HEK293 (cell line): ENCODE results near the gene PTMA.

ENCODE experiments used
- CTCF ChIA-PET: fragments of 350-600 bp; formaldehyde crosslinking; extraction: SDS; loops from one replicate; lab custom pipeline; 2021; ENCODE audit warnings: antibody characterized with exemption; lab: Yijun Ruan, JAX
- POLR2A ChIA-PET: fragments of 300-600 bp; formaldehyde crosslinking; extraction: SDS; loops from one replicate; lab custom pipeline; 2020; ENCODE audit warnings: antibody characterized with exemption, inconsistent platforms; lab: Yijun Ruan, JAX
- H3K27ac ChIP-seq: fragments of 200-500 bp; sonication (Bioruptor generic); 2 replicates; pipeline ENCODE4 v1.5.1; 2014; ENCODE audit warnings: low read depth, low read length, control low read depth, inconsistent platforms; ENCODE audit errors: extremely low read depth
- H3K36me3 ChIP-seq, 2 experiments: fragments of 200-500 bp in 1 of 2; sonication (Bioruptor generic) in 1 of 2; 1 replicate in 1 of 2; 2 replicates in 1 of 2; pipeline ENCODE4 v1.5.1; 2014 to 2017; ENCODE audit warnings: inconsistent platforms in 2 of 2, low read length in 2 of 2; ENCODE audit not compliant: control insufficient read depth in 2 of 2, insufficient read depth in 1 of 2
- H3K4me1 ChIP-seq: fragments of 200-500 bp; sonication (Bioruptor generic); 2 replicates; pipeline ENCODE4 v1.5.1; 2014; ENCODE audit warnings: mild to moderate bottlenecking, low read length, inconsistent platforms; ENCODE audit not compliant: control insufficient read depth, insufficient read depth
- H3K4me3 ChIP-seq: 2 replicates; pipeline ENCODE4 v1.5.1; 2011; ENCODE audit warnings: low read depth, mild to moderate bottlenecking, control low read depth, low read length, moderate library complexity
- H3K9me3 ChIP-seq: fragments of 200-500 bp; sonication (Bioruptor generic); 2 replicates; pipeline ENCODE4 v1.5.1; 2014; ENCODE audit warnings: low read depth, low read length, inconsistent platforms; ENCODE audit not compliant: control insufficient read depth, insufficient read depth
- BCL11B ChIP-seq: fragments of 450-650 bp; formaldehyde crosslinking; IDR thresholded peaks from 2 replicates; pipeline ENCODE4 v1.5.1; 2016; ENCODE audit warnings: low read depth, missing biosample characterization, missing genetic modification characterization
- EGR2 ChIP-seq: fragments of 450-650 bp; formaldehyde crosslinking; IDR thresholded peaks from 2 replicates; pipeline ENCODE4 v1.5.1; 2016; ENCODE audit warnings: low read depth, missing biosample characterization, missing genetic modification characterization
- GLIS2 ChIP-seq: fragments of 450-650 bp; formaldehyde crosslinking; IDR thresholded peaks from 2 replicates; pipeline ENCODE4 v1.5.1; 2016; ENCODE audit warnings: missing biosample characterization, missing genetic modification characterization
- IKZF3 ChIP-seq: fragments of 450-650 bp; IDR thresholded peaks from 2 replicates; pipeline ENCODE4 v1.5.0; 2018; ENCODE audit warnings: missing biosample characterization, mild to moderate bottlenecking, missing genetic modification characterization, moderate library complexity
- KLF1 ChIP-seq: fragments of 450-650 bp; formaldehyde crosslinking; IDR thresholded peaks from 2 replicates; pipeline ENCODE4 v1.5.1; 2016; ENCODE audit warnings: missing biosample characterization, missing genetic modification characterization
- KLF10 ChIP-seq: fragments of 450-650 bp; IDR thresholded peaks from 2 replicates; pipeline ENCODE4 v1.5.1; 2018; ENCODE audit warnings: missing biosample characterization, mild to moderate bottlenecking, missing genetic modification characterization
- KLF8 ChIP-seq: fragments of 450-650 bp; formaldehyde crosslinking; IDR thresholded peaks from 2 replicates; pipeline ENCODE4 v1.5.1; 2016; ENCODE audit warnings: missing biosample characterization, missing genetic modification characterization
- KLF9 ChIP-seq: fragments of 450-650 bp; formaldehyde crosslinking; IDR thresholded peaks from 2 replicates; pipeline ENCODE4 v1.5.1; 2016; ENCODE audit warnings: missing biosample characterization, missing genetic modification characterization, low read depth
- SP2 ChIP-seq: fragments of 450-650 bp; formaldehyde crosslinking; IDR thresholded peaks from 2 replicates; pipeline ENCODE4 v1.5.1; 2016; ENCODE audit warnings: missing biosample characterization, missing genetic modification characterization
- SP3 ChIP-seq: fragments of 450-650 bp; formaldehyde crosslinking; IDR thresholded peaks from 2 replicates; pipeline ENCODE4 v1.5.1; 2016; ENCODE audit warnings: missing biosample characterization, missing genetic modification characterization
- SP7 ChIP-seq: fragments of 450-650 bp; formaldehyde crosslinking; IDR thresholded peaks from 2 replicates; pipeline ENCODE4 v1.5.1; 2016; ENCODE audit warnings: missing biosample characterization, missing genetic modification characterization
- ZBTB20 ChIP-seq: fragments of 450-650 bp; formaldehyde crosslinking; IDR thresholded peaks from 2 replicates; pipeline ENCODE4 v1.5.1; 2016; ENCODE audit warnings: missing biosample characterization, missing genetic modification characterization
- ZBTB48 ChIP-seq: fragments of 450-650 bp; formaldehyde crosslinking; IDR thresholded peaks from 2 replicates; pipeline ENCODE4 v1.5.1; 2016; ENCODE audit warnings: missing biosample characterization, missing genetic modification characterization
- ZFHX2 ChIP-seq: fragments of 450-650 bp; formaldehyde crosslinking; conservative IDR thresholded peaks from 2 replicates; pipeline ENCODE4 v1.5.1; 2016; ENCODE audit warnings: missing biosample characterization, missing genetic modification characterization
- ZNF335 ChIP-seq: fragments of 450-650 bp; formaldehyde crosslinking; conservative IDR thresholded peaks from 2 replicates; pipeline ENCODE4 v1.5.1; 2016; ENCODE audit warnings: missing biosample characterization, missing genetic modification characterization
- ZNF366 ChIP-seq: fragments of 450-650 bp; formaldehyde crosslinking; conservative IDR thresholded peaks from 2 replicates; pipeline ENCODE4 v1.5.1; 2016; ENCODE audit warnings: missing biosample characterization, missing genetic modification characterization
- ZNF416 ChIP-seq: fragments of 450-650 bp; formaldehyde crosslinking; IDR thresholded peaks from 2 replicates; pipeline ENCODE4 v1.5.1; 2016; ENCODE audit warnings: missing biosample characterization, missing genetic modification characterization
- ZNF423 ChIP-seq: fragments of 450-650 bp; formaldehyde crosslinking; IDR thresholded peaks from 2 replicates; pipeline ENCODE4 v1.5.1; 2016; ENCODE audit warnings: missing biosample characterization, missing genetic modification characterization
- ZNF521 ChIP-seq: fragments of 450-650 bp; formaldehyde crosslinking; IDR thresholded peaks from 2 replicates; pipeline ENCODE4 v1.5.1; 2017; ENCODE audit warnings: missing biosample characterization, mild to moderate bottlenecking, missing genetic modification characterization
- ZNF529 ChIP-seq: fragments of 450-650 bp; formaldehyde crosslinking; IDR thresholded peaks from 2 replicates; pipeline ENCODE4 v1.5.1; 2017; ENCODE audit warnings: missing genetic modification characterization, missing biosample characterization; ENCODE audit not compliant: insufficient replicate concordance
- ZNF561 ChIP-seq: fragments of 450-650 bp; IDR thresholded peaks from 2 replicates; pipeline ENCODE4 v1.5.1; 2018; ENCODE audit warnings: missing biosample characterization, missing genetic modification characterization, borderline replicate concordance
- ZNF600 ChIP-seq: fragments of 450-650 bp; formaldehyde crosslinking; IDR thresholded peaks from 2 replicates; pipeline ENCODE4 v1.5.1; 2016; ENCODE audit warnings: missing biosample characterization, missing genetic modification characterization
- ZNF629 ChIP-seq: fragments of 450-650 bp; formaldehyde crosslinking; IDR thresholded peaks from 2 replicates; pipeline ENCODE4 v1.5.1; 2017; ENCODE audit warnings: missing biosample characterization, missing genetic modification characterization
- ZNF701 ChIP-seq: fragments of 450-650 bp; formaldehyde crosslinking; IDR thresholded peaks from 2 replicates; pipeline ENCODE4 v1.5.1; 2016; ENCODE audit warnings: missing biosample characterization, missing genetic modification characterization
- ZSCAN30 ChIP-seq: fragments of 450-650 bp; IDR thresholded peaks from 2 replicates; pipeline ENCODE4 v1.5.1; 2018; ENCODE audit warnings: missing biosample characterization, mild to moderate bottlenecking, missing genetic modification characterization, moderate library complexity
- ZXDB ChIP-seq: fragments of 450-650 bp; formaldehyde crosslinking; IDR thresholded peaks from 2 replicates; pipeline ENCODE4 v1.5.1; 2016; ENCODE audit warnings: missing biosample characterization, missing genetic modification characterization
- TF ChIP-seq, protein P1 (sequence below): fragments of 450-650 bp; formaldehyde crosslinking; IDR thresholded peaks from 2 replicates; pipeline ENCODE4 v1.5.1; 2016; ENCODE audit warnings: missing biosample characterization, missing genetic modification characterization
- TF ChIP-seq, protein P2 (sequence below): fragments of 450-650 bp; formaldehyde crosslinking; IDR thresholded peaks from 2 replicates; pipeline ENCODE4 v1.5.1; 2016; ENCODE audit warnings: missing biosample characterization, missing genetic modification characterization
- TF ChIP-seq, protein P3 (sequence below): fragments of 450-650 bp; formaldehyde crosslinking; IDR thresholded peaks from 2 replicates; pipeline ENCODE4 v1.5.1; 2016; ENCODE audit warnings: missing biosample characterization, missing genetic modification characterization

Gene PTMA

DNA sequence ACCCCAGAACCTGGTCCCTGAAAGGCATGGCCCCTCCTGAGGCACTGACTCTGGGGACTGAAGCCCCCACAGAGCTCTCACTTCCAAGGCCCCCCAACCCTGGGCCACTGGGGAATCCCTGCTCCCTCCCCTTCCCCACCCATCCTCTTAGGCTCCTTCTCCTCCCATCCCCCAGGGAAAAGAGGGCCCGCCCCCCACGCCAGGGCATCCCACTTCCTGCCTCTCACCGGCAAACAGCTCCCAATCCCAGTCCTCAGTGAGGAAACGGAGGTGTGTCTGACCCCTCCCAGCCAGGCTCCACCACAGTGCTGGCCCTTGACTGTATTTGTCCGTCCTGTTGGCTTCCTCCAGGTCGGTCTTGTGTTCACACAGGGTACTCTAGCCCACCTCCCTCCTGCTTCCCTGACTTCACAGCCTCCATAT is 35.0 kb upstream of the PTMA start:
- POLR2A ChIA-PET, result interaction anchor here (0.7 to 2.1 kb wide), 6 partner anchors 25 to 64 kb away, joined by 3 to 7 read pairs (median 4); no protein-coding TSS in a partner anchor
- CTCF ChIA-PET, result interaction anchor here (0.6 to 9.0 kb wide), 18 partner anchors 7 to 373 kb away, joined by 3 to 231 read pairs (median 6); no protein-coding TSS in a partner anchor
- TF ChIP-seq BCL11B (tag by site-specific recombination) (no peak), SP3 (tag by site-specific recombination) (peak; percentile 86), ZBTB48 (tag by site-specific recombination) (peak; percentile 12; the same call in 1 of the 2 replicates), ZNF629 (tag by site-specific recombination) (0 out of 2 replicates have a peak, but pooled peaks have one; percentile 40), ZFHX2 (0 out of 2 replicates have a peak, but pooled peaks have one; percentile 33), ZNF366 (tag by site-specific recombination) (peak; percentile 48), ZNF423 (tag by site-specific recombination) (peak; percentile 38; the same call in 1 of the 2 replicates), KLF9 (tag by site-specific recombination) (peak; percentile 64), ZXDB (tag by site-specific recombination) (0 out of 2 replicates have a peak, but pooled peaks have one; percentile 9), ZNF529 (tag by site-specific recombination) (no peak), KLF10 (tag by site-specific recombination) (peak; percentile 47; the same call in 1 of the 2 replicates), ZNF561 (tag by site-specific recombination) (no peak), GLIS2 (peak; percentile 47; the same call in 1 of the 2 replicates), ZNF701 (tag by site-specific recombination) (no peak), ZNF521 (tag by site-specific recombination) (no peak), KLF8 (tag by site-specific recombination) (peak; percentile 40; the same call in 1 of the 2 replicates), IKZF3 (tag by site-specific recombination) (peak; percentile 68), EGR2 (tag by site-specific recombination) (peak; percentile 12; the same call in 1 of the 2 replicates), ZNF600 (peak; percentile 67), SP7 (tag by site-specific recombination) (peak; percentile 68; the same call in 1 of the 2 replicates), ZNF335 (tag by site-specific recombination) (peak; percentile 67; the same call in 1 of the 2 replicates), ZSCAN30 (tag by site-specific recombination) (0 out of 2 replicates have a peak, but pooled peaks have one; percentile 3), SP2 (tag by site-specific recombination) (peak; percentile 85), KLF1 (tag by site-specific recombination) (peak; percentile 42), ZBTB20 (tag by site-specific recombination) (0 out of 2 replicates have a peak, but pooled peaks have one; percentile 18), ZNF416 (no peak)
- TF ChIP-seq, protein P1, sequence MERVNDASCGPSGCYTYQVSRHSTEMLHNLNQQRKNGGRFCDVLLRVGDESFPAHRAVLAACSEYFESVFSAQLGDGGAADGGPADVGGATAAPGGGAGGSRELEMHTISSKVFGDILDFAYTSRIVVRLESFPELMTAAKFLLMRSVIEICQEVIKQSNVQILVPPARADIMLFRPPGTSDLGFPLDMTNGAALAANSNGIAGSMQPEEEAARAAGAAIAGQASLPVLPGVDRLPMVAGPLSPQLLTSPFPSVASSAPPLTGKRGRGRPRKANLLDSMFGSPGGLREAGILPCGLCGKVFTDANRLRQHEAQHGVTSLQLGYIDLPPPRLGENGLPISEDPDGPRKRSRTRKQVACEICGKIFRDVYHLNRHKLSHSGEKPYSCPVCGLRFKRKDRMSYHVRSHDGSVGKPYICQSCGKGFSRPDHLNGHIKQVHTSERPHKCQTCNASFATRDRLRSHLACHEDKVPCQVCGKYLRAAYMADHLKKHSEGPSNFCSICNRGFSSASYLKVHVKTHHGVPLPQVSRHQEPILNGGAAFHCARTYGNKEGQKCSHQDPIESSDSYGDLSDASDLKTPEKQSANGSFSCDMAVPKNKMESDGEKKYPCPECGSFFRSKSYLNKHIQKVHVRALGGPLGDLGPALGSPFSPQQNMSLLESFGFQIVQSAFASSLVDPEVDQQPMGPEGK (tag by site-specific recombination), result peak; percentile 70
- TF ChIP-seq, protein P2, sequence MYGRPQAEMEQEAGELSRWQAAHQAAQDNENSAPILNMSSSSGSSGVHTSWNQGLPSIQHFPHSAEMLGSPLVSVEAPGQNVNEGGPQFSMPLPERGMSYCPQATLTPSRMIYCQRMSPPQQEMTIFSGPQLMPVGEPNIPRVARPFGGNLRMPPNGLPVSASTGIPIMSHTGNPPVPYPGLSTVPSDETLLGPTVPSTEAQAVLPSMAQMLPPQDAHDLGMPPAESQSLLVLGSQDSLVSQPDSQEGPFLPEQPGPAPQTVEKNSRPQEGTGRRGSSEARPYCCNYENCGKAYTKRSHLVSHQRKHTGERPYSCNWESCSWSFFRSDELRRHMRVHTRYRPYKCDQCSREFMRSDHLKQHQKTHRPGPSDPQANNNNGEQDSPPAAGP (tag by site-specific recombination), result no peak
- TF ChIP-seq, protein P3, sequence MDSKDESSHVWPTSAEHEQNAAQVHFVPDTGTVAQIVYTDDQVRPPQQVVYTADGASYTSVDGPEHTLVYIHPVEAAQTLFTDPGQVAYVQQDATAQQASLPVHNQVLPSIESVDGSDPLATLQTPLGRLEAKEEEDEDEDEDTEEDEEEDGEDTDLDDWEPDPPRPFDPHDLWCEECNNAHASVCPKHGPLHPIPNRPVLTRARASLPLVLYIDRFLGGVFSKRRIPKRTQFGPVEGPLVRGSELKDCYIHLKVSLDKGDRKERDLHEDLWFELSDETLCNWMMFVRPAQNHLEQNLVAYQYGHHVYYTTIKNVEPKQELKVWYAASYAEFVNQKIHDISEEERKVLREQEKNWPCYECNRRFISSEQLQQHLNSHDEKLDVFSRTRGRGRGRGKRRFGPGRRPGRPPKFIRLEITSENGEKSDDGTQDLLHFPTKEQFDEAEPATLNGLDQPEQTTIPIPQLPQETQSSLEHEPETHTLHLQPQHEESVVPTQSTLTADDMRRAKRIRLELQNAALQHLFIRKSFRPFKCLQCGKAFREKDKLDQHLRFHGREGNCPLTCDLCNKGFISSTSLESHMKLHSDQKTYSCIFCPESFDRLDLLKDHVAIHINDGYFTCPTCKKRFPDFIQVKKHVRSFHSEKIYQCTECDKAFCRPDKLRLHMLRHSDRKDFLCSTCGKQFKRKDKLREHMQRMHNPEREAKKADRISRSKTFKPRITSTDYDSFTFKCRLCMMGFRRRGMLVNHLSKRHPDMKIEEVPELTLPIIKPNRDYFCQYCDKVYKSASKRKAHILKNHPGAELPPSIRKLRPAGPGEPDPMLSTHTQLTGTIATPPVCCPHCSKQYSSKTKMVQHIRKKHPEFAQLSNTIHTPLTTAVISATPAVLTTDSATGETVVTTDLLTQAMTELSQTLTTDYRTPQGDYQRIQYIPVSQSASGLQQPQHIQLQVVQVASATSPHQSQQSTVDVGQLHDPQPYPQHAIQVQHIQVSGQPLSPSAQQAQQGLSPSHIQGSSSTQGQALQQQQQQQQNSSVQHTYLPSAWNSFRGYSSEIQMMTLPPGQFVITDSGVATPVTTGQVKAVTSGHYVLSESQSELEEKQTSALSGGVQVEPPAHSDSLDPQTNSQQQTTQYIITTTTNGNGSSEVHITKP (tag by site-specific recombination), result peak; percentile 40; the same call in 1 of the 2 replicates

More for the DNA sequence above, 35.0 kb upstream of the PTMA start:
- H3K36me3 ChIP-seq, result no peaks in the 10 kb centered on the region
- H3K9me3 ChIP-seq, result no peaks in the 10 kb centered on the region
- H3K4me1 ChIP-seq, result no peaks in the 10 kb centered on the region
- no peak overlapping the region for H3K4me3 ChIP-seq
- H3K27ac ChIP-seq, result peak overlapping the region; percentile 39
